Progenitor cell of endocrine pancreas (in vitro differentiated cells): Measurements from ENCODE around the gene VMP1. TPM values are rescaled to one million over a fixed set of nuclear protein-coding genes. Genes with fewer than 3 reads are reported as not detected.
"Not testable (repeated sequence)": the region's sequence is repeated elsewhere in the genome, so short reads cannot be mapped to it uniquely, and the experiment has no call there.

ENCODE experiments used
- DNase-seq: peaks from one replicate; pipeline ENCODE4 v3.0.0; 2021; ENCODE audit warnings: low spot score; ENCODE audit not compliant: unreplicated experiment
- H3K27ac Mint-ChIP-seq: 2 replicates; pipeline ENCODE4 v1.8.0; 2021; ENCODE audit warnings: mild to moderate bottlenecking, moderate library complexity, mixed read lengths
- H3K27me3 Mint-ChIP-seq: 2 replicates; pipeline ENCODE4 v1.8.0; 2021; ENCODE audit warnings: mixed read lengths
- H3K36me3 Mint-ChIP-seq: 2 replicates; pipeline ENCODE4 v1.8.0; 2022; ENCODE audit warnings: mixed read lengths; ENCODE audit not compliant: insufficient read depth
- H3K4me1 Mint-ChIP-seq: 2 replicates; pipeline ENCODE4 v1.8.0; 2021; ENCODE audit warnings: low read depth, mixed read lengths
- H3K4me3 Mint-ChIP-seq: 2 replicates; pipeline ENCODE4 v1.8.0; 2021; ENCODE audit warnings: low read depth, mild to moderate bottlenecking, moderate library complexity, mixed read lengths
- H3K9me3 Mint-ChIP-seq: 2 replicates; pipeline ENCODE4 v1.8.0; 2021; ENCODE audit warnings: low read depth, mixed read lengths
- CTCF ChIP-seq: fragments of 200-600 bp; sonication (generic); IDR thresholded peaks from one replicate; pipeline ENCODE4 v1.5.0; 2021; ENCODE audit warnings: antibody characterized with exemption, mild to moderate bottlenecking; ENCODE audit not compliant: unreplicated experiment
- total RNA-seq: library from RNA; stranded (reverse); gene quantifications from 2 replicates; pipeline ENCODE4 v1.2.1, GENCODE V29; 2021

The VMP1 gene
- total RNA-seq, 1 donor from 2014 or later, result 162 TPM

- DNase-seq, result no peak
- H3K4me1 Mint-ChIP-seq, result peaks cover 33% of the 10 kb centered on the region
These were observed 132.3 kb downstream of the VMP1 start for GRCh38 chr17:59839651-59840328.

GRCh38 chr17:59840329-59841090 lies 133.1 kb downstream of the VMP1 start:
- Mint-ChIP-seq H3K4me3 (peak overlapping the region; percentile 96), H3K4me1 (peaks cover 40% of the 10 kb centered on the region), H3K27me3 (no peaks in the 10 kb centered on the region), H3K9me3 (no peaks in the 10 kb centered on the region), H3K27ac (peak overlapping the region; percentile 100), H3K36me3 (peaks cover 38% of the 10 kb centered on the region)
- TF ChIP-seq CTCF, result no peak
- DNase-seq, result no peak

More at GRCh38 chr17:59839651-59840328, 132.3 kb downstream of the VMP1 start:
- TF ChIP-seq CTCF, result no peak
- H3K9me3 Mint-ChIP-seq, result no peaks in the 10 kb centered on the region
- H3K27me3 Mint-ChIP-seq, result no peaks in the 10 kb centered on the region
- peak overlapping the region; percentile 96 for H3K4me3 Mint-ChIP-seq
- H3K27ac Mint-ChIP-seq, result peak overlapping the region; percentile 100
- peaks cover 38% of the 10 kb centered on the region for H3K36me3 Mint-ChIP-seq

- Mint-ChIP-seq H3K4me3 (peak overlapping the region; percentile 96), H3K27ac (peak overlapping the region; percentile 100), H3K4me1 (peaks cover 46% of the 10 kb centered on the region), H3K36me3 (peaks cover 38% of the 10 kb centered on the region)
- H3K9me3 Mint-ChIP-seq, H3K27me3 Mint-ChIP-seq, DNase-seq: not testable (repeated sequence)
These were observed 133.8 kb downstream of the VMP1 start for GRCh38 chr17:59841091-59841881.

GRCh38 chr17:59841882-59842263 lies 134.4 kb downstream of the VMP1 start:
- Mint-ChIP-seq H3K27ac (peak overlapping the region; percentile 96), H3K4me3 (peak overlapping the region; percentile 58), H3K4me1 (peaks cover 48% of the 10 kb centered on the region), H3K36me3 (peaks cover 38% of the 10 kb centered on the region)
- not testable (repeated sequence) for H3K27me3 Mint-ChIP-seq, DNase-seq, H3K9me3 Mint-ChIP-seq

- H3K27me3 Mint-ChIP-seq, result no peaks in the 10 kb centered on the region
- peak overlapping the region; percentile 96 for H3K27ac Mint-ChIP-seq
- TF ChIP-seq CTCF, result no peak
- no peaks in the 10 kb centered on the region for H3K9me3 Mint-ChIP-seq
- no peak for DNase-seq
- peaks cover 38% of the 10 kb centered on the region for H3K36me3 Mint-ChIP-seq
- H3K4me1 Mint-ChIP-seq, result peaks cover 53% of the 10 kb centered on the region
- peak overlapping the region; percentile 3 for H3K4me3 Mint-ChIP-seq
These were observed 135.6 kb downstream of the VMP1 start for GRCh38 chr17:59842901-59843652.
